Measurements from ENCODE around the gene ZYG11A. TPM values are rescaled to one million over a fixed set of nuclear protein-coding genes. Genes with fewer than 3 reads are reported as not detected.

The ZYG11A gene
- total RNA-seq, 3 donors from 2014 or later = 1.2 to 2.0 TPM; not detected in 1

DNA sequence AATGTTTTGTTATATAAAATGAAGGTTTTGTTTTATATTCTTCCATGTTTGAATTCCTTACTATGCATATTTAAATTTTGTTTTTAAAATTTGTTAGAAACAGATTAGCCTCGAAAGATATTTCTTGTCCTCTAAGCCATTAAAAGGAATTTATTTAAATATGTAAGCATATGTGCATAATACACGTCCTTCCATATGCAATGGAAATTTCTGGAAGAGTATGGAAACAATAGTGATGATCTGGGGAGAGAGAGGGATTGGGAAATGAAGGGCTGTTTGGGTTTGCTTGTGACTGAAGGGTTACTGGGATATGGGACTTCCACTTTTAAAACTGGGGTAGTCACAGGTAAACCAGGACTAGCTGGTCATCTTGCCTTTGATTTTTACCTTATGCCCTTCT lies 57.8 kb downstream of the ZYG11A start:
- no peak for DNase-seq (ENCODE audit: low spot score in 2 of 2)
- H3K27ac ChIP-seq = no peak overlapping the region
- H3K4me1 ChIP-seq = no peaks in the 10 kb centered on the region
- H3K4me3 ChIP-seq = no peak overlapping the region
- no peaks in the 10 kb centered on the region for H3K36me3 ChIP-seq
- H3K27me3 ChIP-seq = no peaks in the 10 kb centered on the region
- H3K9me3 ChIP-seq = no peaks in the 10 kb centered on the region
- intact Hi-C loops (cut with DNase I; ENCODE audit: low total_unique reads) = no loop called here
- no peak for TF ChIP-seq POLR2A (IDR thresholded peaks at IDR 0.05)
- no peak for TF ChIP-seq CTCF (IDR thresholded peaks at IDR 0.05)

DNA sequence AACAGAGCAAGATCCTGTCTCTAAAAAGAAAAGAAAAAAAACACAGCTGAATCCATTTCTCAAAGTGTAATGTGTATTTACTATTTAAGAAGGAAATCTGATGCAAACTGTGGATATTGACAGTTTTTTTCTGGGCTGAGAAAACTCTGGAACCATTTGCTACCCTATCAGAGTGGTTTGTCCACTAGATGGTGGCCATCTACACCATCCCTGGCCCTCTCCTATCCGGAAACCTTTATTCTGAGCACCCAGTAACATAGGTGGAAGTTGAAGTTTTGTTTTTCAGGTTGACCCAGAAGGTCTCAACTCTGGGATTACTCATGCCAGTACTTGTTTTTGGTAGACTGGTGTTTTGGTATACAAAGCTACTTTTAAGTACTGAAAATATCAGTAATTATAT lies 58.8 kb downstream of the ZYG11A start:
- TF ChIP-seq CTCF (IDR thresholded peaks at IDR 0.05) = no peak
- no peak for TF ChIP-seq POLR2AphosphoS5 (IDR thresholded peaks at IDR 0.05)
- no peak for TF ChIP-seq POLR2A (IDR thresholded peaks at IDR 0.05)
- Histone ChIP-seq H3K36me3 (no peaks in the 10 kb centered on the region), H3K4me3 (no peak overlapping the region), H3K27me3 (no peaks in the 10 kb centered on the region), H3K4me1 (no peaks in the 10 kb centered on the region), H3K27ac (no peak overlapping the region), H3K9me3 (no peaks in the 10 kb centered on the region)
- intact Hi-C loops (cut with DNase I; ENCODE audit: low total_unique reads) = no loop called here
- DNase-seq (ENCODE audit: low spot score in 2 of 2) = no peak

DNA sequence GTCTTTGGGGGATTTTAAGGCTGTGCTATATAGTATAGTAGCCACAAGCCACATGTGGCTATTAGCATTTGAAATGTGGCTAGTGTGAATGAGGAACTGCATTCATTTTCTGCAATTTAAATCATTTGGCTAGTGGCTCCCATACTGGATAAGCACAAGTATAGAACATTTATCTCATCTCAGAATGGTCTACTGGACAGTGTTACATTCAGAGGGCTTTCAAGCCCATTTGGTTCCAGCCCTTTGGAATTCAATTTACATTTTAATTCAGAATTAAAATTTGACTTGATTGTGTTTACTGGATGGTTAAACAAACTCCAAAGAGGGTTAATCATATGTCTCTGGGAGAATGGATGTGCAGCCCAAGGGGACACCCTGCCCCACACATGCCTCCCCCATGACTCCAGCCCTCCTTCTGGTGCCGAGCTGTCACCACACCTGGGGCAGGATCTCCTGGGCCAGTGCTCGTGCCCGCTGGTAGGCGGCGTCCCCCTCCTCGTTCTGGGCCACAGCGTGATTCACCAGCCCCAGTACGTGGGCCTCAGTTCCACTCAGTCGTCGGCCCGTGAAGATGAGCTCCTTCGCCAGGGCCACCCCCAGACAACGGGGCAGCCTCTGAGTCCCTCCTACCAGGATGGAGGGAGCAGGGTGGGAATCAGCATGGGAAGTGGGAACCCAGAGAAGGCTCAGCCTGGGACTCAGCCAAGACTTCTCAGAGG lies 61.8 kb downstream of the ZYG11A start:
- intact Hi-C loops (cut with DNase I; ENCODE audit: low total_unique reads) = no loop called here
- no peak for DNase-seq (ENCODE audit: low spot score in 2 of 2)

GRCh38 chr1:52904927-52905698 lies 62.6 kb downstream of the ZYG11A start:
- intact Hi-C loops (cut with DNase I; ENCODE audit: low total_unique reads) = no loop called here
- Histone ChIP-seq H3K9me3 (no peaks in the 10 kb centered on the region), H3K4me3 (no peak overlapping the region), H3K27me3 (no peaks in the 10 kb centered on the region), H3K36me3 (no peaks in the 10 kb centered on the region), H3K27ac (no peak overlapping the region), H3K4me1 (no peaks in the 10 kb centered on the region)
- no peak for DNase-seq (ENCODE audit: low spot score in 2 of 2)
- TF ChIP-seq POLR2A (IDR thresholded peaks at IDR 0.05) (no peak), CTCF (IDR thresholded peaks at IDR 0.05) (peak in 1 of 3 donors; percentile 14)

More for the DNA sequence above, 61.8 kb downstream of the ZYG11A start:
- Histone ChIP-seq H3K4me1 (no peaks in the 10 kb centered on the region), H3K9me3 (no peaks in the 10 kb centered on the region), H3K4me3 (no peak overlapping the region), H3K27ac (no peak overlapping the region), H3K36me3 (no peaks in the 10 kb centered on the region), H3K27me3 (no peaks in the 10 kb centered on the region)
- TF ChIP-seq POLR2A (IDR thresholded peaks at IDR 0.05) = no peak
- no peak for TF ChIP-seq POLR2AphosphoS5 (IDR thresholded peaks at IDR 0.05)

- no peaks in the 10 kb centered on the region for H3K4me1 ChIP-seq
- H3K9me3 ChIP-seq = no peaks in the 10 kb centered on the region
- intact Hi-C loops (cut with DNase I; ENCODE audit: low total_unique reads) = no loop called here
- DNase-seq (ENCODE audit: low spot score in 2 of 2) = no peak
- H3K4me3 ChIP-seq = no peak overlapping the region
- TF ChIP-seq POLR2A (IDR thresholded peaks at IDR 0.05) (no peak), POLR2AphosphoS5 (IDR thresholded peaks at IDR 0.05) (no peak), CTCF (IDR thresholded peaks at IDR 0.05) (no peak)
- no peaks in the 10 kb centered on the region for H3K27me3 ChIP-seq
- no peak overlapping the region for H3K27ac ChIP-seq
- H3K36me3 ChIP-seq = no peaks in the 10 kb centered on the region
These were observed 63.6 kb downstream of the ZYG11A start for GRCh38 chr1:52906135-52906603.
